Upper lobe of left lung (tissue), 6 donors: Measurements from ENCODE around the gene NDUFS5. TPM values are rescaled to one million over a fixed set of nuclear protein-coding genes. Genes with fewer than 3 reads are reported as not detected.
"Not testable (repeated sequence)": the region's sequence is repeated elsewhere in the genome, so short reads cannot be mapped to it uniquely, and the experiment has no call there.

ENCODE experiments used
- ATAC-seq, 2 donors: fragments of 200-7000 bp; cut with Tn5 transposase; one replicate each; pipeline ENCODE4 v1.9.1; 2022; ENCODE audit warnings: mild to moderate bottlenecking in 2 of 2, moderate library complexity in 2 of 2; ENCODE audit not compliant: low FRiP score in 2 of 2
- DNase-seq, 2 donors: peaks; one replicate each; pipeline ENCODE4 v3.0.0-alpha.2; 2019 to 2020
- H3K27ac ChIP-seq, 4 donors: fragments of 200-600 bp; sonication (generic); one replicate each; pipeline ENCODE4 v1.5.1; 2016 to 2019
- H3K27me3 ChIP-seq, 4 donors: fragments of 200-600 bp; sonication (generic); one replicate each; pipeline ENCODE4 v1.5.1; 2017 to 2019
- H3K36me3 ChIP-seq, 4 donors: fragments of 200-600 bp; sonication (generic); one replicate each; pipeline ENCODE4 v1.5.1; 2016 to 2019
- H3K4me1 ChIP-seq, 4 donors: fragments of 200-600 bp; sonication (generic); one replicate each; pipeline ENCODE4 v1.5.1; 2018 to 2019
- H3K4me3 ChIP-seq, 4 donors: fragments of 200-600 bp; sonication (generic); one replicate each; pipeline ENCODE4 v1.5.1; 2017 to 2019; ENCODE audit warnings: mild to moderate bottlenecking in 2 of 4, moderate library complexity in 1 of 4
- H3K9me3 ChIP-seq, 4 donors: fragments of 200-600 bp; sonication (generic); one replicate each; pipeline ENCODE4 v1.5.1; 2018 to 2019
- CTCF ChIP-seq, 6 experiments: fragments of 450-650 bp in 4 of 6; fragments of 200-600 bp in 2 of 6; sonication (generic) in 2 of 6; IDR thresholded peaks; one replicate each; pipeline ENCODE4 v1.5.1; 2016 to 2019; ENCODE audit warnings: antibody characterized with exemption in 6 of 6
- EP300 ChIP-seq, 4 donors: sonication (generic); formaldehyde crosslinking; IDR thresholded peaks; one replicate each; pipeline ENCODE4 v1.5.1; 2017; ENCODE audit warnings: antibody characterized with exemption in 4 of 4, control low read depth in 2 of 4
- POLR2A ChIP-seq, 4 donors: fragments of 450-650 bp; IDR thresholded peaks; one replicate each; pipeline ENCODE4 v1.5.1; 2016 to 2017; ENCODE audit warnings: antibody characterized with exemption in 4 of 4, mild to moderate bottlenecking in 2 of 4
- POLR2AphosphoS5 ChIP-seq, 2 donors: sonication (generic); formaldehyde crosslinking; IDR thresholded peaks; one replicate each; pipeline ENCODE4 v1.5.1; 2017; ENCODE audit warnings: antibody characterized with exemption in 2 of 2
- WGBS, 2 donors: methylation state at CpG; one replicate each; pipeline ENCODE4 v1.1.5; 2017 to 2018; 5-methylcytosine and 5-hydroxymethylcytosine counted together
- total RNA-seq, 6 donors: library from RNA; depleted of rRNA in 4 of 6; stranded (reverse); fragments of >200 nt in 4 of 6; gene quantifications; one replicate each; pipeline versions ENCODE4 v1.1.0 to v1.2.1, GENCODE V29; 2016 to 2021
- donor health status: DM: no; HTN: no; CAD: no; lungs with moderate emphysema.
- donor health status: DM: no; HTN: yes; CAD: no; lungs with severe emphysema.

NDUFS5 gene
- total RNA-seq, 6 donors from 2014 or later = 108 to 250 (median 166) TPM

- Histone ChIP-seq H3K4me3 (no peak overlapping the region), H3K27ac (no peak overlapping the region), H3K4me1 (no peaks in the 10 kb centered on the region), H3K9me3 (no peaks in the 10 kb centered on the region), H3K27me3 (no peaks in the 10 kb centered on the region), H3K36me3 (peaks cover 43 to 98% (median 90%) of the 10 kb centered on the region in 4 donors)
- no peak for ATAC-seq
- no peak for DNase-seq
- no peak for TF ChIP-seq POLR2A (IDR thresholded peaks at IDR 0.05)
- no peak for TF ChIP-seq CTCF (IDR thresholded peaks at IDR 0.05)
- no peak for TF ChIP-seq POLR2AphosphoS5 (IDR thresholded peaks at IDR 0.05)
- TF ChIP-seq EP300 (IDR thresholded peaks at IDR 0.05) = no peak
- 68 to 81% methylated on average over 2 of the region's 2 CpGs for WGBS, 2 donors
Observed at GRCh38 chr1:39003794-39004193, 22.4 kb upstream of the NDUFS5 start.

GRCh38 chr1:39006287-39006686, 19.9 kb upstream of the NDUFS5 start:
- H3K27ac ChIP-seq = no peak overlapping the region
- TF ChIP-seq CTCF (IDR thresholded peaks at IDR 0.05) = no peak
- ATAC-seq = no peak
- no peak overlapping the region for H3K4me3 ChIP-seq
- no peaks in the 10 kb centered on the region for H3K27me3 ChIP-seq
- WGBS, 2 donors = 91 to 97% methylated on average over 2 of the region's 2 CpGs
- no peaks in the 10 kb centered on the region for H3K9me3 ChIP-seq
- DNase-seq = no peak
- no peaks in the 10 kb centered on the region for H3K4me1 ChIP-seq
- H3K36me3 ChIP-seq = peaks cover 36 to 99% (median 88%) of the 10 kb centered on the region in 4 donors

DNA sequence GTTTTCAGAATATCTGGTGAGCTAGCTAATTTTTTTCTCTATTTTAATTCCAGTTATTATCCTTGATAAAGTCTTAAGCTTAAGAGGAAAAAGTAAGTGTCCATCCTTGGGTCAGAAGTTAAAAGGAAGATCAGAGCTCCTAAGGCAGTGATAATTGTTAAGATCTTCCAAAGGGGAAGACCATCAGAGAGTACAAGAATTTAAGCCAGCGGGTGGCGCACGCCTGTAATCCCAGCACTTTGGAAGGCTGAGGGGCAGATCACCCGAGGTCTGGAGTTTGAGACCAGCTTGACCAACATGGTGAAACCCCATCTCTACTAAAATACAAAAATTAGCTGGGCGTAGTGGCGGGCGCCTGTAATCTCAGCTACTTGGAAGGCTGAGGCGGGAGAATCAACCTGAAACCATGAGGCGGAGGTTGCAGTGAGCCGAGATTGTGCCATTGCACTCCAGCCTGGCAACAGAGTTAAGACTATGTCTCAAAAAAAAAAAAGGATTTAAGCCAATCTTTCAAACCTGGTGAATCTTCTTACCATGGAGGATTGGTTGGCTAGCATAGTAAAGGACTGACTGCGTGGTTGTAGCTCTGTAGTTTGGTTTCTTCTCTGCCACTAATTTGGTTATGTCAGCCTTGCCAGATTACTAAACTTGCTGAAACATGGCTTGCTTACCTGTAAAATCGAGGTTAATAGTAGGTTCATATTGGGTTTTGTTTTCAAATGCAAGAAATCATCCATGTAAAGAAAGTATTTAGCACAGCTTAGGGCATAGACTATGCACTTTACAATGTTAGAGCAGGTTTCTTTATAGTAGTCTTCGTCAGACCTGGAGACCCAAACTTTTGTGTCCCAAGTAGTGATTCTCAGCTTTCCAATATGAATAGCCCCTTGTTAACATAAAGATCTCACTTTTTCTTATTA, 19.2 kb upstream of the NDUFS5 start:
- peaks cover 30 to 93% (median 86%) of the 10 kb centered on the region in 4 donors for H3K36me3 ChIP-seq
- no peaks in the 10 kb centered on the region for H3K27me3 ChIP-seq
- no peaks in the 10 kb centered on the region for H3K4me1 ChIP-seq
- 95% methylated on average over 13 of the region's 13 CpGs for WGBS, 2 donors
- ATAC-seq (no peak), DNase-seq (no peak)
- H3K4me3 ChIP-seq = no peak overlapping the region
- TF ChIP-seq POLR2AphosphoS5 (IDR thresholded peaks at IDR 0.05) (no peak), EP300 (IDR thresholded peaks at IDR 0.05) (no peak), POLR2A (IDR thresholded peaks at IDR 0.05) (no peak), CTCF (IDR thresholded peaks at IDR 0.05) (no peak)
- no peaks in the 10 kb centered on the region for H3K9me3 ChIP-seq
- H3K27ac ChIP-seq = no peak overlapping the region

DNA sequence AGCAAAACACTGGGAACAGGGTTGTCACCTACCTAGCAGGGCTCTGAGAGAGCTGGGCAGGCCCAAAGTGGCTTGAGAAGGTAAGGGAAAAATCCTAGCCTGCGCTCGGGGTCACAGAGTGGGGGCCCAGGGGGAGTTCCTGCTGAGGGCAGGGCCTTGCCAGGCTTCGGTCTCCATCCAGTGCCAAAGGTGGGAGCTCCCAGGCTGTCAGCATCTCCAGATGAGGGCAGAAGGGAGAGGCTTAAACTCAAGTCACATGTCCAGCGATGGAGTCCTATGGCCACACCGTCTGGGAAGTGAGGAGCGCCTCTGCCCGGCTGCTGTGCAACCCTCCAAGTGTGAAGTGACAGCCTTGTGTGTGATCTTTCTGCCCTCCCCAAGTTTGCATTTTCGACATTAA, 11.2 kb upstream of the NDUFS5 start:
- not testable (repeated sequence) for H3K4me1 ChIP-seq, H3K9me3 ChIP-seq, H3K27me3 ChIP-seq, DNase-seq, ATAC-seq, H3K27ac ChIP-seq, H3K4me3 ChIP-seq
- WGBS, 2 donors = 90 to 92% methylated on average over 8 of the region's 8 CpGs
- peaks cover 0 to 22% (median 14%) of the 10 kb centered on the region in 4 donors for H3K36me3 ChIP-seq

DNA sequence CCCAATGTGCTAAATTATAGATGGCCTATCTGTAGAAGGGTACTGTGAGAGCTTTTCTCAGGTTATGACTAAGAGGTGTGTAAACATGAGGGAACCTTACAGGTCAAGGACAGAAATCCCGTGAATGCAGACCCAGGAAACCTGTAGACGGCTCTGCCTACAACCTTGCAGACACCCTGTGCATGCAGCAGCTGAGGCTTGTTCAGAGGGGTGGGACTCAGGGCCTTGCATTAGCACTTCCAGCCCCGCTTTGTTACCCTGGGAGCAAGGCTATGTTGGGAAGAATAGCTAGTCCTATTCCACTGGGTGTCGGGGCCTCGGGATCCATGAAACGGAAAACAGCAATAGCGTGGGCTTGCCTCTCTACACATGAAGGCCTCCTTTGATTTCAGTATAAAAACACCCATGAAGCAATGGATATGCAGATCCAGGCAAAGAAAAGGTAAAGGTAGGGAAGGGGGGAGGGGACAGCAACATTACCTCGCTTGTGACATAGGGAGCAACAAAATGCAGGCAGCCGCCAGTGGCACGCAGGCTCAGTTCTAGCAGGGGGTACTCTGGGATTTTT, 9.5 kb upstream of the NDUFS5 start:
- ATAC-seq (no peak), DNase-seq (no peak)
- Histone ChIP-seq H3K36me3 (peaks cover 0 to 14% (median 3%) of the 10 kb centered on the region in 4 donors), H3K9me3 (no peaks in the 10 kb centered on the region), H3K4me3 (no peak overlapping the region), H3K27me3 (no peaks in the 10 kb centered on the region), H3K27ac (no peak overlapping the region), H3K4me1 (no peaks in the 10 kb centered on the region)
- TF ChIP-seq POLR2AphosphoS5 (IDR thresholded peaks at IDR 0.05) = no peak
- no peak for TF ChIP-seq EP300 (IDR thresholded peaks at IDR 0.05)
- TF ChIP-seq POLR2A (IDR thresholded peaks at IDR 0.05) = no peak
- TF ChIP-seq CTCF (IDR thresholded peaks at IDR 0.05) = no peak
- 79 to 83% methylated on average over 10 of the region's 10 CpGs for WGBS, 2 donors
